PC-9 (cell line): ENCODE measurements around the gene PDK3.

Experiments
- EZH2 ChIP-seq: fragments of 200-600 bp; sonication (generic); IDR thresholded peaks from 2 replicates; pipeline ENCODE4 v1.8.0; 2017; ENCODE audit warnings: antibody characterized with exemption, low read depth
- TF ChIP-seq, protein P1 (sequence below): fragments of 200-600 bp; sonication (generic); conservative IDR thresholded peaks from 2 replicates; pipeline ENCODE4 v1.6.1; 2017; ENCODE audit warnings: mixed run types, antibody characterized with exemption, mild to moderate bottlenecking, moderate library complexity

DNA sequence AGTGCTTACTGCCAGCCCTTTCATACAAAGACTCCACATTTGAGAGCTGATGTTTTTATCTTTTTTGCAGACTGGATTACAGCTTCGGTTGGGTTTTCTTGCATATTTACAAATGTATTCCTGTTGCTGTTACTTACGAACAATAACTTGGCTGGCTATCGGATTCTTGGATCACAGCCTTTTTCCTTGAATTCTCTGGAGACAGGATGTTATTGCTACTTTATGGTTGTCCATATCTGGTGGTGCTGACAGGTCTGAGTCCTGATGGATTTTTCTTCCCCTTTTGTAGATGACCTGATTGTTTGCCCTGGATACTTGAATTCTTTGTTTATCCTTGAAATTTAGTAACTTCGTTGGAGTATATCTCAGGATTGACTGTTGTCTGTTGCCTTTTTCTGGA is 77.7 kb downstream of the PDK3 start:
- TF ChIP-seq, protein P1, sequence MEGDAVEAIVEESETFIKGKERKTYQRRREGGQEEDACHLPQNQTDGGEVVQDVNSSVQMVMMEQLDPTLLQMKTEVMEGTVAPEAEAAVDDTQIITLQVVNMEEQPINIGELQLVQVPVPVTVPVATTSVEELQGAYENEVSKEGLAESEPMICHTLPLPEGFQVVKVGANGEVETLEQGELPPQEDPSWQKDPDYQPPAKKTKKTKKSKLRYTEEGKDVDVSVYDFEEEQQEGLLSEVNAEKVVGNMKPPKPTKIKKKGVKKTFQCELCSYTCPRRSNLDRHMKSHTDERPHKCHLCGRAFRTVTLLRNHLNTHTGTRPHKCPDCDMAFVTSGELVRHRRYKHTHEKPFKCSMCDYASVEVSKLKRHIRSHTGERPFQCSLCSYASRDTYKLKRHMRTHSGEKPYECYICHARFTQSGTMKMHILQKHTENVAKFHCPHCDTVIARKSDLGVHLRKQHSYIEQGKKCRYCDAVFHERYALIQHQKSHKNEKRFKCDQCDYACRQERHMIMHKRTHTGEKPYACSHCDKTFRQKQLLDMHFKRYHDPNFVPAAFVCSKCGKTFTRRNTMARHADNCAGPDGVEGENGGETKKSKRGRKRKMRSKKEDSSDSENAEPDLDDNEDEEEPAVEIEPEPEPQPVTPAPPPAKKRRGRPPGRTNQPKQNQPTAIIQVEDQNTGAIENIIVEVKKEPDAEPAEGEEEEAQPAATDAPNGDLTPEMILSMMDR, result no peak
- no peak for TF ChIP-seq EZH2
